SIG-M5 treated with dmso at 0.1 percent for 504 hours (cell line): Measurements from ENCODE around the gene CEP162.
"Not testable (repeated sequence)": the region's sequence is repeated elsewhere in the genome, so short reads cannot be mapped to it uniquely, and the experiment has no call there.

ENCODE experiments used
- DNase-seq: peaks from one replicate; lab custom pipeline; 2025; ENCODE audit not compliant: unreplicated experiment; lab: John Stamatoyannopoulos, UW

Gene CEP162

DNA sequence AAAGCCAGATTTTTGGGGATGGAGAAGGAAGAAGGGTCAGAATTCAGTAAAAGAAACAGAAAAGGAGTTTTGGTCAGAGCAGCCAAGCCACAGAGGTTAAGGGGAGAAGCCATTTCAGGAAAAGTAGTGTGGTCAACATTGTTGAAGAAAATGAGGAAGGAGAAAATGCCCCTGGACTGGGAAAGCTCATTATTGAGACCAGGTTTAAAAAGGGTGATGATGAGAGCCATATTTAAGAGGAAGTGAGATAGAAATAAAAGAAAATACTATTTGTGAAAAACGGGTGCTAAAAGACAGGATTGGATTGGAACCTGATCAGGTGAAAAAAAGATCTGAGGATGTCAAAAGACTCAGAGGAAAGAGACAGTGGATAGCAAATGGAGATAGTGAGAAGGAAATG lies 75.8 kb downstream of the CEP162 start:
- no peak for DNase-seq

DNA sequence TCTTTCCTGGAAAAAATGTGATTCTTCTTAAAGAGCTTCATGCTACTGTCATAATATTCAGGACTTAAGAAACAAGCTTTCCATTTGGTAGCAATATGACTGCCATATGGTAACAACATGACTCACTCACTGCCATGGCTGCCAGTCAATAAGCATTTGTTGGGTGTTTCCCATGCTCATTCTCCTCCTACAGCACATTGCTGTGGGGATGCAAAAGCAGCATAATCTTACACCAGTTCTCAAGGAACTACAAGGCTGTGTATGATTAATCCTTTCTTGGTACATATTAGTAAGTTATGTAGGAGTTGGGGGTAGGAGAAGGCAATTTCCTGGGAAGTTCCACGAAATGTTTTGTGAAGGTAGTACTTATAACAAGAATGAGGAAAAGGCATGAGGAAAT lies 76.7 kb downstream of the CEP162 start:
- no peak for DNase-seq

DNA sequence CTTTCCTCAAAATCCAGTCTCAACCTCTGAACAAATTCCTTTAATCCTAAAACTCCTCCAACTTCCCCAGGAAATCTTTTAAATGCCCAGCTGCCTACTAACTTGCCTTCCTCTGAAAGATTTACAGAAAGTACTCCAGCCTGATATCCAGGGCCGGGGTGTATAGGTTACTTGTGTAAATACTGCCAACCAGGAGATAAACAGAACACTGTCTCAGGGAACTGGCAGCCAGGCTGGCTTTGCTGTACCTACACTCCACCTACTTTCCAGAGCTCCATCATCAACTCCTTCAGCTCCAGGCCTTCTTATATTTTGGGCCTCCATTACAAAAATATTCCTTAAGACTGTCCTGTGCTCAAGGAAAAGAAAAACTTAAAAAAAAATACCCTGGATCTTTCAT lies 85.9 kb downstream of the CEP162 start:
- no peak for DNase-seq

DNA sequence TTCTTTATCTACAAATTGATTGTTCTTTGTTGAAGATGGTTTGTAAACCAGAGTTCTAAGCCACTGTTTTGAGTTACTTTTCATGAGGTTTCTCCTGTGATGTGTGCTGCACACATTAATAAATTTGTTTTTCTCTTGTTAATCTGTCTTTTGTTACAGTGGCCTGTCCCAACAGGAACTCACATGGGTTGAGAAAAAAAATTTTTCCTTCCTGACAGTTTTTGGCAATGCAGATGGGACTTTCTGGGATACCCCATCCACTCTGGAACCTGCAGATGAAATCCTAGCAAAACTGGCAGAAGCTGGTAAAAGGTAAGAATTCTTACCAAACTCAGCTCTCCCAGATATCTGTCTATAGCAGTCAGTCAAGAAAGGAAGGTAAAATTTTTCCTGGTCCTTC lies 88.1 kb downstream of the CEP162 start:
- DNase-seq = no peak

DNA sequence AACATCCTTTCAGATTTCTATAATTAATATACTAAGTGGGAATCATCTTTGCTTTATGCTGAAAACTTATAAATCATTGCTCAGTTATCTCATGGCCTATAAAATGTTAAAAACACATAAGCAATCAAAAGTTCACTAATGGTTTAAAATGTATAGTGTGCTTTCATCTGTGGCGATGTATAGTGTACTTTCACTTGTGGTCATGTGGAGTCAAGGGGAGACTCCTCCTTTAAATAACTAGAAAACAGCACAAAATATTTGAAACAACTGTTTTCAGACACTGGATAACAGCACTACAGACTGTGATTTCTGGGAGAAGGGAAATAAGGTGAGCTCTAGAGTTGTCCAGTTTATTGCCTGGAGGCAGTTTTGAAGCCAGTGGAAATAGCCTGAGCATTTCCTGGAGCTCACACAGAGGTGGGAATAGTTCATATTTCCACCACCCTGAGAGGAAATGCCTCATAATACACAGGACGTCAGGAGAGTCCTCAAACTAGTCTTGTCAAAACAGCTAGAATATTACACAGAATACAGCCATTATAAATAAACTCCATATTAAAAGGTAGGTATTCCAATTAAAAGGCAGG lies 89.4 kb downstream of the CEP162 start:
- no peak for DNase-seq

DNA sequence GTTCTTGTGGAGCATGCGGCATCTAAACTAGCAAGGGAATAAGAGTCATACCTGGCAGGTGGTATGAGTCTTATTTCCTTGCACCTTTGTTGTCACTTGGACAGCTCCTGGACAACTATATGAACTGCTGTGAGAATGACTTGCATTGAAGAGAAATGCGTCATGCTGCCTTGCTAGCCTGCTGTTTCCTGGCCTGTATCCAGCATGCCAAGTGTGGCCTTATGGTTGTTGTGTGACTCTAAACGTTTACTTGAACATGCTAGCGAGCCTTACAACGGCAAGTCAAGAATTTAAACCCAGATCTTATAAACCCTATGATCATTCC lies 90.4 kb downstream of the CEP162 start:
- no peak for DNase-seq

DNA sequence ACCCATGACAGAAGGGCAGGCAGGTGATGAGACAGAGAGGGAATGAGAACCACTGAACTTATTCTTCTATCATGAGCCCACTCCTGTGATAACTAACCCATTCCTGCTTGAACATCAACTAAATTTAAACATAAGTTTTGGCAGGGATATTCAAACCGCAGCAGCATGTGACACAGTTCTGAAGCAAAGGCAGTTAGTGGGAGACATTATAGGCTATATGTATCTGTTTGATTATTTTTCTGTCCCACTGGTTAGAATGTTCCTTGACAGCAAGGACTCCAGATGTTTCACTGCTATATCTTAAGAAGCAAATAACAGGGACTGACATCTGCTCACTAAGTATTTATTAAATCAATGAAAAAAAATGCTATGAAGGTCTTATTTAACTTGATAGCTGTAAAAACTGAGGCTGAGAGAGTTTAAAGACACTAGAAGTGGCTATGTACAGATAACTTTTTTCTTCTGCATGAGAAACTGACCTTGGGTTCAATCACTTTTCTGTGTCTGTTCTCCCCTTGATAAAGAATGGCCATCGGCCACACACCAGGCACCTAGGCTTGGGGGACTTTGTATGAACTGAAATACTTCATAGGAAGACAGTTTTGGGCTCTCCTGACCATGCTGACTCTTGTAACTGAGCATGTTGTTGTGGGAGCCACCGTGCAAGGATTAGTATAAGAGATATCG lies 90.9 kb downstream of the CEP162 start:
- no peak for DNase-seq

DNA sequence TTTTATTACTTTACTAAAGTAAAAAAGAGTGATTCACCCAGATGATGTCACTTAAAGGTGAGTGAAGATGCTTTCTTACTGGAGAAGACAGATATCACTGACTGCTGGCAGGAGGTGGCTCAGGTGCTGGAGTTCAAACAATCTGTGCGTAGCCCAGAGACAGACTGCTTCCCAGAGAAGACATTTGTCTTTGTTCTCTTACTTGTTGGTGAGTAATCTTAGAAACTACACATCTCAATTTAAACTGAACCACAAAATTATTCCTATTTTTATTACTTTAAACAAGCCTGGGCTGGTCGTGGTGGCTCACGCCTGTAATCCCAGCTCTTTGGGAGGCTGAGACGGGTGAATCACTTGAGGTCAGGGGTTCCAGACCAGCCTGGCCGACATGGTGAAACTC lies 92.2 kb downstream of the CEP162 start:
- DNase-seq = no peak

DNA sequence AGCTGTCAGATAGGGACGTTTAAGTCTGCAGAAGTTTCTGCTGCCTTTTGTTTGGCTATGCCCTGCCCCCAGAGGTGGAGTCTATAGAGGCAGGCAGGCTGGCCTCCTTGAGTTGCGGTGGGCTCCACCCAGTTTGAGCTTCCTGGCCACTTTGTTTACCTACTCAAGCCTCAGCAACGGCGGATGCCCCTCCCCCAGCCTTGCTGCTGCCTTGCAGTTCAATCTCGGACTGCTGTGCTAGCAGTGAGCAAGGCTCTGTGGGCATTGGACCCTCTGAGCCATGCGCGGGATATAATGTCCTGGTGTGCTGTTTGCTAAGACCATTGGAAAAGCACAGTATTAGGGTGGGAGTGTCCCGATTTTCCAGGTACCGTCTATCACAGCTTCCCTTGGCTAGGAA lies 94.1 kb downstream of the CEP162 start:
- DNase-seq = not testable (repeated sequence)

DNA sequence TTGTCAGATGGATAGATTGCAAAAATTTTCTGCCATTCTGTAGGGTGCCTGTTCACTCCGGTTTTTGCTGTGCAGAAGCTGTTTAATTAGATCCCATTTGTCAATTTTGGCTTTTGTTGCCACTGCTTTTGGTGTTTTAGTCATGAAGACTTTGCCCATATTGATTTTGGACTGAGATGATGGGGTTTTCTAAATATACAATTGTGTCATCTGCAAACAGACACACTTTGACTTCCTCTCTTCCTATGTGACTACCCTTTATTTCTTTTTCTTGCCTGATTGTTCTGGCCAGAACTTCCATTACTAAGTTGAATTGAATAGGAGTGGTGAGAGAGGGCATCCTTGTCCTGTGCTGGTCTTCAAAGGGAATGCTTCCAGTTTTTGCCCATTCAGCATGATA lies 97.9 kb downstream of the CEP162 start:
- DNase-seq = not testable (repeated sequence)

DNA sequence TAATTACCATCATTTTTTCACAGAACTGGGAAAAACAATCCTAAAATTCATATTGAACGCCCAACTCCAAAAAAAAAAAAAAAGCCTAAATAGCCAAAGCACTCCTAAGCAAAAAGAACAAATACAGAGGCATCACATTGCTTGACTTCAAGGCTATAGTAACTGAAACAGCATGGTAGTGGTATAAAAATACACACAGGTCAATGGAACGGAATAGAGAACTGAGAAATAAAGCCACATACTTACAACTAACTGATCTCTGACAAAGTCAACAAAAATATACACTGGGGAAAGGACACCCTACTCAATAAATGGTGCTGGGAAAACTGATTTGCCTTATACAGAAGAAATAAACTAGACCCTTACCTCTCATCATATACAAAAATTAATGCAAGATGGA lies 104.3 kb downstream of the CEP162 start:
- DNase-seq = no peak

DNA sequence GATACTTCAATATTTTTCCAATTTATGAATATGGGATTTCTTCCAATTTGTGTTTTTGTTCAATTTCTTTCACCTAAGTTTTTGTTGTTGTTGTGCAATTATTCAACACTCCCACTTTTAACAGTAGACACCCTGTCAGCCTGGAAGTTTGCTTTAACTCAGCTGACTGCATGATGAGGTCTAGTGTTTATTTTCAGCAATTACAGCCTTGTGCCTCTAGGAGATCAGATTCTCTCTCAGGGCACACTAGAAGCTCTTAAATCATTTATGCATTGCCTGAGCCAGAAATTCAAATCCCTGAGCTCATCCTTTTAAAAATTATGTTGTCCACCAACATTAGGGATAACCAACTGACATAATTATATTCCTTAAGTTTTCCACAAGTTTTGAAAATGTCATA lies 108.2 kb downstream of the CEP162 start:
- DNase-seq = no peak

DNA sequence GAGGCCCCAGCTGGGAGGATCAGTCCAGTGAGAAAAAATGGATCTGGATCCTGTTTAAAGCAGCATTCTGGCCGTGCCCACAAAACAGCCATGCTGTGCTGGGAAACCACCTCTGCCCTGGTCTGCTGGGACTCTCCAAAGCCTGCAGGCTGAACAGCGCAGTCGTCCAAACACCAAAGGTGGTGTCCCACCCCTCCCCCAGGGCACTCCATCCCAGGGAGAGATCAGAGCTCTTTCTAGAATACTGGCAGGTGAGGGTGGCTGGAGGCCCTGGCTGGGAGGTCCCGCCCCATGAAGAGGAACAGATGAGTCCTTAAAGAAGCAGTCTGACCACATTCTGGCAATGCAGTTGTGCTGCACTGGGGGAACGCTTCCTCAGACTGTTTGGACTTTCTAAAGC lies 109.3 kb downstream of the CEP162 start:
- no peak for DNase-seq

DNA sequence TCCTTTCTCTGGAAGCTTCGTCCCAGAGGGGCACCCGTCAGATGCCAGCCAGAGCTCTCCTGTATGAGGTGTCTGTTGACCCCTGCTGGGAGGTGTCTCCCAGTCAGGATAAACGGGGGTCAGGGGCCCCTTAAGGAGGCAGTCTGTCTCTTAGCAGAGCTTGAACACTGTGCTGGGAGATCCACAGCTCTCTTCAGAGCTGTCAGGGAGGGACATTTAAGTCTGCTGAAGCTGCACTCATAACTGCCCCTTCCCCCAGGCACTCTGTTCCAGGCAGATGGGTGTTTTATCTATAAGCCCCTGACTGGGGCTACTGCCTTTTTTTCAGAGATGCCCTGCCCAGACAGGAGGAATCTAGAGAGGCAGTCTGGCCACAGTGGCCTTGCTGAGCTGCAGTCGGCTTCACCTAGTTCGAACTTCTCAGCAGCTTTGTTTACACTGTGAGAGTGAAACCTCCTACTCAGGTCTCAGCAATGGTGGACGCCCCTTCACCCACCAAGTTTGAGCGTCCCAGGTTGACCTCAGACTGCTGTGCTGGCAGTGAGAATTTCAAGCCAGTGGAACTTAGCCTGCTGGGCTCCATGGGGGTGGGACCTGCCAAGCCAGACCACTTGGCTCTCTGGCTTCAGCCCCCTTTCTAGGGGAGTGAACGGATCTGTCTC lies 112.4 kb downstream of the CEP162 start:
- not testable (repeated sequence) for DNase-seq

DNA sequence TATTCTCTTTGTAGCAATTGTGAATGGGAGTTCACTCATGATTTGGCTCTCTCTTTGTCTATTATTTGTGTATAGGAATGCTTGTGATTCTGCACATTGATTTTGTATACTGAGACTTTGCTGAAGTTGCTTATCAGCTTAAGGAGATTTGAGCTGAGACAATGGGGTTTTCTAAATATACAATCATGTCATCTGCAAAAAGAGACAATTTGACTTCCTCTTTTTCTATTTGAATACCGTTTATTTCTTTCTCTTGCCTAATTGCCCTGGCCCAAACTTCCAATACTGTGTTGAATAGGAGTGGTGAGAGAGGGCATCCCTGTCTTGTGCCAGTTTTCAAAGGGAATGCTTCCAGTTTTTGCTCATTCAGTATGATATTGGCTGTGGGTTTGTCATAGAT lies 116.1 kb downstream of the CEP162 start:
- DNase-seq = peak; percentile 13

DNA sequence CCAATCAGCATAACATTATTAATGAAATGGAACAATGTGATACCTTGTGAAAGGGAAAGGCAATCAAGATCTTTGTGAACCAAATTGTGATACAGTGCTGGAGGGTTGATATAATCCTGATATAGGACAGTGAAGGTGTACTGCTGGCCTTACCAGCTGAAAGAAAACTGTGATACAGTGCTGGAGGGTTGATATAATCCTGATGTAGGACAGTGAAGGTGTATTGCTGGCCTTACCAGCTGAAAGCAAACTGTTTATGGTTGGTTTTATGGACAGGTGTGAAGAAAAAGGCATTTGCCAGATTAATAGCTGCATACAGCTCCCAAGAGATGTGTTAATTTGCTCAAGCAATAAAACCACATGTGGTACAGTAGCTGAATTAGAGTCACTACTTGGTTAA lies 119.9 kb downstream of the CEP162 start:
- DNase-seq = no peak

DNA sequence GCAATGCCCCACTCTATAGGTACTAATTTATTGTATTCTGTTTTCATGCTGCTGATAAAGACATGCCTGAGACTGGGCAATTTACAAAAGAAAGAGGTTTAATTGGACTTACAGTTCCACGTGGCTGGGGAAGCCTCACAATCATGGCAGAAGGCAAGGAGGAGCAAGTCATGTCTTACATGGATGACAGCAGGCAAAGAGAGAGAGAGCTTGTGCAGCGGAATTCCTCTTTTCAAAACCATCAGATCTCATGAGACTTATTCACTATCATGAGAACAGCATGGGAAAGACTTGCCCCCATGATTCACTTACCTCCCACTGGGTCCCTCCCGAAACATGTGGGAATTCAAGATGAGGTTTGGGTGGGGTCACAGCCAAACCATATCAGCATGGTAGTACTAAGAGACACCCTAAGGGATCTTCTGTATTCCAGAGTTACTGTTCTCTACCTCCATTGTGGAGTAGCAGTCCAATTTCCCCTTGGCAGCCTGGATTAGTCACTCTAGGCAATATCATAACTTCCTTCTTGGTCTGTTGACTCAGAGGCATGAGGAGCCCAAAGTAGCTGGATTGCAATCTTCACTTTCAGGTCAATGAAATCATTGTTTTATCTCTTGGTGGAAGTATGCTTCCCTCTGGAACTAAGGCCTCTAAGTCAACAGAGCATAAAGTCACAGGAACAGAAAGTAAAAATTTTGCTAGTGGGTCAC lies 122.1 kb downstream of the CEP162 start:
- not testable (repeated sequence) for DNase-seq

DNA sequence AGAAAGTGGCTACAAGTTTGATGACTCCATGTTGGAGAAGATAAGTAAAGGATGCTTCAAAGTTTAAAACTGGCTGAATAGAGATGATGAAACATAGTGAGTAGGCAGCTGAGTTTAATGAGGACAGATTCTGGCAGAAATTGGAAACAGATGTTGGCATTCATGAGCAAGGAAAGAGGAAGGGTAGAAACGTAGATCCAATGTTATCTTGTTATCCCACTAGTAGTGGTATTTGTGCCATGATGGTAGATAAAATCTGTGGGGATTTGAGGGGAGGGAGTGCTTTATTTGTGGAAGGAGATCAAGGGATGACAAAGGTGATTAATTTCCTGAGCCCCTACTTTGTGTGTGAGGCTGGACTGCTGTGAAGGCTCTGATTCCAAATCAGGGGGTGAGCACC lies 124.4 kb downstream of the CEP162 start:
- DNase-seq = no peak

DNA sequence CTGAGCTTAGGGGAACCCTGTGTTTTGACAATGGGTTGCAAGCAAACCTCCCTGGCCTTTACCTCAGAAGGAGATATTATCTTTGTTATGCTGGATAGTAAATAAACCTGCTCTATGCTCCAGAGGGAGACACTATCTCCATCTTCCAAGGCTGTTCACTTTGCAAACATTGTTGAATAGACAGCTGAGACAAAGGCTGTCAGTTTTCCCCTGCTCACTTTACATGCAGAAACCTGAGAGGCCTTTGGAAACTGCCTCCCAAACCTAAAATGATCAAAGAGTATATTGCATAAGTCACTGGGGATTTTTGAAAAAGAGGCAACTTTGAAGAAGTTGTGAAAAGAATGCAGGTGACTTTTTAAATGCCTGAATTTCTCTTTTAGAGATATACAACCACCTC lies 132.3 kb downstream of the CEP162 start:
- no peak for DNase-seq

DNA sequence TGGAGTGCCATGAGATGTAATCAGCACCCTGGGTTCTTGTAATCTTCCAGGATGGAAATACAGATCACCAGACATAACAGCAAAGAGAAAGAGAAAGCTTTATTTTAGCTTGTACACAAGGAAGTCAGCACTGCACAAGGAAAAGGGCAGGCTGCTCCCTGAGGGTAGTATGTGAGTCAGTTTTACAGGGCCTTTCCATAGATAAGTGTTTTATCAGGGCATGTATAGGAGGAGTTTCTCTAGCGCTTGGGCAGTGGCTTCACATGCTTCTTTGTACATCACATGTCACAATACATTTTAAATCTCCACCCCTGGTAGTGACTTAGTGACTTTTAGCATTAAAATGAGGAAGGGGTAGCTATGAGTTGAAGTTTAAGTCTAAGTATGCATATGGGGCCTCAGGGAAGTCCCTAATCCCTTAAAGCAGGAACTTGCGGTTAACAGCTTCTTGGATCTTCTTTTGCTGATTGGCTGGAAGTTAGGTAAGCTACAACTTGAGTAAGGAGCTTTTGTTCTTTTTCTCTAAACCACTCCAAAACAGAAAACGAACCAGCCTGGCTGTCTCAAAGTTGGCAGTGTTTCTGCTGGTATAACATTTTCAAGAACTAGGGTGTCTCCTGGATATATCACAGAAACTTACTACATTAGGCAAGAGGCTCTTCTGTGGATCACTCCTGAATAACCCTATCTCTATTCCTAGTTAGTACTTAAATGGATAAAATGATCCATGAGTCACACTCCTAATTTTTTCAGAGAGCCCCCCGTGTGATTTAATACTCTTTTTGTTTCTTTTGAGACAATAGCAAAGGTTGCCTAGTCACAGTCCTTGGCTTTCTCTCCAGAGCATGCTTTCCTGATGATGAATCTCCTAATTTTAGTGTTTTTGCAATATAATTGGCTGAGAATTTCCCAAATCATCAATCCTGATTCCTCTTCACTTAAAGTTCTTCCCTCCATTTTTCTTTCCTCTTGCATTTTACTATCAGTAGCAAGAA lies 133.7 kb downstream of the CEP162 start:
- DNase-seq = peak; percentile 84

DNA sequence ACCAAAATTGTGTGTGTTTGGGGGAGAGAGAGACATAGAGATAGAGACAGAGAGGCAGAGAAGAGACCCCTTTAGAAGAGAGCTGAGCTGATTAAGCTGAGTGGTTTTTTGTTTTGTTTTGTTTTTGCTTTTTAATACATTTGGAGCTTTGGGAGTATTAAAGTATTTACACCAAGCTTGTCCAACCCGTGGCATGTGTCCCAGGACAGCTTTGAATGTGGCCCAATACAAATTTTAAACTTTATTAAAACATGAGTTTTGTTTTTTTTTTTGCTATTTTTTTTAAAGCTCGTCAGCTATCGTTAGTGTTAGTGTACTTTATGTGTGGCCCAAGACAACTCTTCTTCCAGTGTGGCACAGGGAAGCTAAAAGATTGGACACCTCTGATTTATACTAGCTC lies 137.9 kb downstream of the CEP162 start:
- no peak for DNase-seq
